ENCODE measurements around the gene CTNNA3.

CTNNA3 gene

GRCh38 chr10:66246177-66246576, 1449.8 kb downstream of the CTNNA3 start:
- H3K4me3 ChIP-seq (ENCODE audit: low read depth, low read length): no peak overlapping the region
- no peak for TF ChIP-seq CTCF (IDR thresholded peaks at IDR 0.05; ENCODE audit: control insufficient read depth, extremely low read depth, insufficient read depth)
- no peak for DNase-seq (ENCODE audit: low read depth)

GRCh38 chr10:66244953-66245352, 1451.0 kb downstream of the CTNNA3 start:
- no peak for TF ChIP-seq CTCF (IDR thresholded peaks at IDR 0.05; ENCODE audit: control insufficient read depth, extremely low read depth, insufficient read depth)
- no peak for DNase-seq (ENCODE audit: low read depth)
- no peak overlapping the region for H3K4me3 ChIP-seq (ENCODE audit: low read depth, low read length)

- TF ChIP-seq CTCF (IDR thresholded peaks at IDR 0.05; ENCODE audit: control insufficient read depth, extremely low read depth, insufficient read depth): no peak
- no peak for DNase-seq (ENCODE audit: low read depth)
- H3K4me3 ChIP-seq (ENCODE audit: low read depth, low read length): no peak overlapping the region
Observed at GRCh38 chr10:66242885-66243284, 1453.1 kb downstream of the CTNNA3 start.

GRCh38 chr10:66239062-66239461, 1456.9 kb downstream of the CTNNA3 start:
- no peak for DNase-seq (ENCODE audit: low read depth)
- no peak overlapping the region for H3K4me3 ChIP-seq (ENCODE audit: low read depth, low read length)
- TF ChIP-seq CTCF (IDR thresholded peaks at IDR 0.05; ENCODE audit: control insufficient read depth, extremely low read depth, insufficient read depth): no peak

- DNase-seq (ENCODE audit: low read depth): no peak
- TF ChIP-seq CTCF (IDR thresholded peaks at IDR 0.05; ENCODE audit: control insufficient read depth, extremely low read depth, insufficient read depth): no peak
- no peak overlapping the region for H3K4me3 ChIP-seq (ENCODE audit: low read depth, low read length)
Observed at GRCh38 chr10:66238343-66238742, 1457.7 kb downstream of the CTNNA3 start.

- DNase-seq (ENCODE audit: low read depth): no peak
- no peak overlapping the region for H3K4me3 ChIP-seq (ENCODE audit: low read depth, low read length)
- no peak for TF ChIP-seq CTCF (IDR thresholded peaks at IDR 0.05; ENCODE audit: control insufficient read depth, extremely low read depth, insufficient read depth)
Observed at GRCh38 chr10:66234872-66235271, 1461.1 kb downstream of the CTNNA3 start.

GRCh38 chr10:66228887-66229286, 1467.1 kb downstream of the CTNNA3 start:
- H3K4me3 ChIP-seq (ENCODE audit: low read depth, low read length): no peak overlapping the region
- no peak for DNase-seq (ENCODE audit: low read depth)
- no peak for TF ChIP-seq CTCF (IDR thresholded peaks at IDR 0.05; ENCODE audit: control insufficient read depth, extremely low read depth, insufficient read depth)

All from LNCaP clone FGC (cell line).